ENCODE results near the gene BMP7.

- TF ChIP-seq POLR2A (IDR thresholded peaks at IDR 0.05) (no peak), EP300 (IDR thresholded peaks at IDR 0.05) (no peak)
Measured at GRCh38 chr20:57249772-57250171, 16.7 kb downstream of the BMP7 start.
